Activated T-helper 9 cell treated with anti-CD3 and anti-CD28 coated beads, Interleukin-2, amount 50 U/mL, for 16 hours (primary cell): Measurements from ENCODE around the gene KLHL40.
A peak's percentile ranks its signal among the peaks of the same experiment; 100 is the strongest.

Experiments
- DNase-seq: peaks from one replicate; pipeline ENCODE4 v3.0.0-alpha.2; 2020; ENCODE audit warnings: low read depth

Gene KLHL40

GRCh38 chr3:42668793-42669217, 16.5 kb upstream of the KLHL40 start:
- DNase-seq = no peak

- no peak for DNase-seq
Measured at GRCh38 chr3:42670051-42670576, 15.2 kb upstream of the KLHL40 start.

- DNase-seq = no peak
Measured at GRCh38 chr3:42670670-42671069, 14.7 kb upstream of the KLHL40 start.

- no peak for DNase-seq
Measured at GRCh38 chr3:42672515-42672914, 12.8 kb upstream of the KLHL40 start.

GRCh38 chr3:42673082-42673481, 12.3 kb upstream of the KLHL40 start:
- DNase-seq = no peak

GRCh38 chr3:42674146-42674545, 11.2 kb upstream of the KLHL40 start:
- no peak for DNase-seq

GRCh38 chr3:42675909-42676308, 9.4 kb upstream of the KLHL40 start:
- DNase-seq = no peak

GRCh38 chr3:42678447-42678846, 6.9 kb upstream of the KLHL40 start:
- no peak for DNase-seq

GRCh38 chr3:42680271-42680670, 5.1 kb upstream of the KLHL40 start:
- no peak for DNase-seq

- no peak for DNase-seq
Measured at GRCh38 chr3:42680806-42681205, 4.5 kb upstream of the KLHL40 start.

- no peak for DNase-seq
Measured at GRCh38 chr3:42681361-42682038, 3.8 kb upstream of the KLHL40 start.

- no peak for DNase-seq
Measured at GRCh38 chr3:42682301-42683070, 2.9 kb upstream of the KLHL40 start.

GRCh38 chr3:42683875-42684598, 1.3 kb upstream of the KLHL40 start:
- DNase-seq = peak; percentile 24

GRCh38 chr3:42684632-42685362, 540 bp upstream of the KLHL40 start:
- DNase-seq = no peak

- no peak for DNase-seq
Measured at GRCh38 chr3:42685891-42686820, 819 bp downstream of the KLHL40 start.

GRCh38 chr3:42686832-42687650, 1.7 kb downstream of the KLHL40 start:
- no peak for DNase-seq

GRCh38 chr3:42688016-42688415, 2.7 kb downstream of the KLHL40 start:
- DNase-seq = no peak

- no peak for DNase-seq
Measured at GRCh38 chr3:42688487-42689420, 3.4 kb downstream of the KLHL40 start.
